HG03066 (cell line): ENCODE data around the gene GVQW3.

Experiments used
- ATAC-seq: cut with Tn5 transposase; IDR thresholded peaks from one replicate; pipeline ENCODE4 v1.9.1; 2021; ENCODE audit warnings: low read depth; ENCODE audit not compliant: unreplicated experiment

The GVQW3 gene

DNA sequence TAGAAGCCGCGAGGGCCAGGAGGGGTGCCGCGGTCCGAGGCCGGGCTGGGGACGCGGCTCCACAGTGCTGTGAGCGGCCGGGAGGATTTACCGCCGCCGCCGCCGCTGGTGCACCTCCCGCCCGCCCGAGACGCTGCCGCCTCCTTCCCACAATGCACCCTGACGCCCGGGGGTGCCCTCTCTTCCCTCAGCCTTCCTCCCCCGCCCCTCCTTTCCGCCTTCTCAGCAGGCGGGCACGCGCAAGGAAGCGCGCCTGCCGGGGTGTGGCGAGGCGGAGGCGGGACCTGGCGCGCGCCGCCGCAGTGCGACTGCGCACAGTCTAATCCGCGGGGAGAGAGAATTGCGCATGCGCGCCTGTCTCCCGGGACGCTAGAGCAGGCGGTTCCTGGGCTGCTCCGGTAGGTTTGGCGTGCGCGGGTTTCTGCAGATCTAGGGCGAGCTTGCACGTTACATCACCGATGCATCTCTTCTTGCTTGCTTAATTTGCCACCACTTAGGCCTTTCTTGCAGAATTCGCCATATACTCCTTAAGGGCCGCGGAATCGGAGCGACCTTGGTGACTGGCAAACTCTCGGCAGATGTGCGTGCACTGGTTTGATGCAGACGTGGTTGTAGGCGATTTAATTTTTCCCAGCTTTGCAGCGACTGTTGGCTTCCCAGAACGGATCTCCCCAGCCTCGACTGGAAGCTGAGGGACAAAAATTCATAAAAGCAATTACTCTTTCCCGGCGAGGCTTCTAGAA is at the start of gene GVQW3, which contains the start of gene THAP12:
Gene GVQW3 (plus strand): TSS at position 347 of the 743 bp plus-strand sequence. CDS start 506 bp downstream, outside the sequence.
Gene THAP12 (minus strand): TSS at position 156 of the 743 bp plus-strand sequence. CDS start 296 bp downstream, outside the sequence.
- ATAC-seq, result peak; percentile 68

DNA sequence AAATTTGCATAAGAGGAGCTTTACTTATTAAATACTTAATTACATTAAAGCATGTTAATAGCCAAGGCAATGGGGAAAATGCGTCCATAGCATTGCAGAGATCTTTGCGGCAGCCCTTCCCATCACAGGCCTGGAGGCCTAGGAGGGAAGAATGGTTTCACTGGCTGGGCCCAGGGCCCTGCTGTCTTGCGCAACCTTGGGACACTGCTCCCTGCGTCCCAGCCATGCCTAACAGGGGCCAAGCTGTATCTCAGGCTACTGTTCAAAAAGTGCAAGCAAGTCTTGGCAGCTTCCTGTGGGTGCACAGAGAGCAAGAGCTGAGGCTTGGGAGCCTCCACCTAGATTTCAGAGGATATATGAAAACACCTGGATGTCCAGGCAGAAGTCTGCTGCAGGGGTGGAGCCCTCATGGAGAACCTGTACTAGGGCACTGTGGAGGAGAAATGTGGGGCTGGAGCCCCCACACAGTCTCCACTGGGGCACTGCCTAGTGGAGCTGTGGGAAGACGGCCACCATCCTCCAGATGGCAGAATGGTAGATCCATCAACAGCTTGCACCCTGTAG is 46.2 kb upstream of the GVQW3 start:
- no peak for ATAC-seq

DNA sequence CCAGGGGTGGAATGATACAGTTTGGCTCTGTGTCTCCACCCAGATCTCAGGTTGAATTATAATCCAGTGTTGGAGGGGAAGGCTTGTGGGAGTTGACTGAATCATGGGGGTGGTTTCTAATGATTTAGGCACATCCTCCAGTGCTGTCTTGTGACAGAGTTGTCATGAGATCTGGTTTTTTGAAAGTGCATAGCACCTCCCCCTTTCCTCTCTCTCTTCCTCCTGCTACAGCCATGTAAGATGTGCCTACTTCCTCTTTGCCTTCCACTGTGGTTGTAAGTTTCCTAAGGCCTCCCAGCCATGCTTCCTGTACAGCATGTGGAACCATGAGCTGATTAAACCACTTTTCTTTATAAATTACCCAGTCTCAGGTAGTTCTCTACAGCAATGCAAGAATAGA is 45.3 kb upstream of the GVQW3 start:
- no peak for ATAC-seq

DNA sequence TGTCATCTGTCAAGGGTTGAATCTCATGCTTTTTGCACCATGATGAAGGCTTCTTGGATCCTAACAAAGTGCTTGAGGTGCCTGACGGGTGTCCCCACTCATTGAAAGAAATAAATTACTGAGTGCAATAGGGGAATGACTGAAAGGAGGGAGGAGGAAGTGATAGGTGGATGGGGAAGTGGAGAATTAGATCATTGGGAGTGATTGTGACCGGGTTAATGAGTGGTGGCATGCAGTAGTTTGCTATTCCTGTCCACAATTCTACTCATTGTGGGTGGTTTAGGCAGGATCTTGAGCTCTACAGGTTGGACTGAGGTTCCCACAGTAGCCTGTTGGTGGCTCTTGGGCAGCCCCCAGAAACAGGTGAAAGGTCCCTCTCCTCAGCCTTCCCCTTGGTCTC is 44.5 kb upstream of the GVQW3 start:
- ATAC-seq, result no peak

DNA sequence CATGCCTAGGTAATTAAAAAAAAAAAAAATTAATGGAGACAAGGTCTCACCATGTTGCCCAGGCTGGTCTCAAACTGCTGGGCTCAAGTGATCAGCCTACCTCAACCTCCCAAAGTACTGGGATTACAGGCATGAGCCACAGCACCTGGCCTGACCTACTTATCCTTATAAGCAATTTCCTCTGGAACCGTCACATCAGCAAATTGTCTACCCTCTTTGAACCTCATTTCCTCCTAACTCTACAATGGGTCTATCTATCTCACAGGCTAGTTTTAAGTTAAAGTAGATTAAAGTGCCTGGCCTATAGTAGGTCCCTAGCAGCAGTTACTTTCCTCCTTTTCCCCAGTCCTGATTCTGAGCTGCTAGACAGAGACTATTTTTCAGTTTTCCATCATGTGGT is 43.7 kb upstream of the GVQW3 start:
- ATAC-seq, result no peak

DNA sequence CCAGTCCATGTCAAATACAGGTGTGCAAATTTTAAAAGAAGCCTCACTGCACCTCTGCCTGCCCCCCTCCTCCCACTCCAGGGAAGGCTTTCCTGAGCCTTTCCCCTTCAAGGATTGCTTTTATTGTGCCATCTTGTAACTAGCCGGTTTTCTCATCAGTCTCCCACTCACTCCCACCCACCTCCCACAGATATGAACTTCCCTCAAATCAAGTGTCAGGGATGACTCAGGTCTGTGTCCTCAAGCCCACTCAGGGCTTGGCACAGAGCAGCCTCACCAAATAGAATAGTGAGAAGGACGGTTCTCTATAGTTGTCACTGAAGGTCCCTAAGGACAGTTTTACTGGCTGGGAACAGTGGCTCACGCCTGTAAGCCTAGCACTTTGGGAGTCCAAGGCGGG is 43.2 kb upstream of the GVQW3 start:
- ATAC-seq, result no peak

DNA sequence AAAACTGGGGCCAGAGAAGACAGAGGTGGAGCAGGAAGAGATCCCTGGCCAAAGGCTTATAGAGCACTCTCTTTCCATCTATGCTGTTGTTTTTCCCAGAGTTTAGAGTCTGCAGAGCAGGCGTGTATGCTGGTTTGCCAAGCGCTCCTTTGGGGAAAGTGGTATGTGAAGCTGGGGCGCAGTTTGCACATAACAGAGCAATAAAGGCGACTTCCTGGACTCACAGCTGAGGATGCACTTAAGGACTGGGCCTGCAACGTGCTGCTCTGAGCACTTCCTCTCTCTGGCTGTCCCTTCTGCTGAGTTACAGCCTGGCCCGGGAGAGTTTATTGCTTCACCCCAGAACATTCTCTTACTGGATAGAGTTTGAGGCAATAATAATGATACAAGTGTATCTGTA is 41.9 kb upstream of the GVQW3 start:
- ATAC-seq, result no peak

DNA sequence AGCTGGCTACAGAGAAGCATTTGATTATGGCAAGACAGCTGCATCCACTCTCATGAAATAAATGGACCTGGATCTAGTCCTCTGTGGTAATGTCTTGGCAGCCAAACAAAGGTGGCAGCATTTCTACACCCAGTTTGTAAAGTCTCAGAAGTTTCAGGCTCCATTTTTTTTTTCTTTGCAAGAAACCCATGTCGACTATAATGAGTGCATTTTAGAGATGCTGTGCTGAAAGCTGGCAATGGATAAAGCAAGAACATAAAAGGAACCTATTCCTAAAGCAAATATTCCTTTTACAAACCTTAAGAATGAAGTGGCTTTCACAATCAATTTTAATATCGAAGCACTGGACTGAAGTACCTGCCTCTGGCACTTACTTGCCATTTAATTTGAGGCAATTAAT is 33.7 kb upstream of the GVQW3 start:
- ATAC-seq, result no peak

DNA sequence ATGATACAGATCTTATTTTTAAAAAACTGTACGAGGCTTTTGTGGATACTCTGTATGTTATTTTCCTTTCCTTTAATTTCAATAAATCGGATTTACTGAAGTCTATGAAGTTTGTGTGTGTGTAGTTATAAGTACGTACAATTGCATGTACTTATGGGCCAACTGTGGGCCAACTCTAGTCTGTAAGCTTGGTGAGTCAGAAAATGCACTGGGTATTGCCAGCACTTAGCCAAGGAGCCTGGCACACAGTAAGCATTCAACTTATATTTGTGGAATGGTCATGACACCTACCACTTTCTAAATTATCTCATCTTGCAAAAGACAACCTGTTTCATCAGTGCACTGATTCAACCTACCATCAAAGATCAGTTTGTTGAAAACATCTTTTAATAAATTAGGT is 32.8 kb upstream of the GVQW3 start:
- ATAC-seq, result no peak

DNA sequence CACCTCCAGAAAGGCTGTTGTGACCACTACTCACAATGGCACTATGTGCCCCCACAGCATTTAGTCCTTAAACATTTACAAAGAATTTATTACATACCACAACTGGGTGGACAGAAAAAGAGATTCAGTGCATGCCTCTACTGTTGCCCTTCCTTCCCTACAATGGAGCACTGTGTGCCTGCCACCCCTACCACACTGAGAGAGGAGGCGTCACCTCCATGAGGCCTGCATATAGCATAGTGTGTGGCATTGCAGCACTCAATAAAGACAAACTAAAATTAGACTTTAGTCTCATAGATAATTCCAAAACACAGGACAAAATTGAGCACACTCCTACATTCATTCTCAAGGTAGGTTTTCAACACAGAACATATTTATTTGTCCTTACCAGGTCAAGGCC is 26.0 kb upstream of the GVQW3 start:
- no peak for ATAC-seq

DNA sequence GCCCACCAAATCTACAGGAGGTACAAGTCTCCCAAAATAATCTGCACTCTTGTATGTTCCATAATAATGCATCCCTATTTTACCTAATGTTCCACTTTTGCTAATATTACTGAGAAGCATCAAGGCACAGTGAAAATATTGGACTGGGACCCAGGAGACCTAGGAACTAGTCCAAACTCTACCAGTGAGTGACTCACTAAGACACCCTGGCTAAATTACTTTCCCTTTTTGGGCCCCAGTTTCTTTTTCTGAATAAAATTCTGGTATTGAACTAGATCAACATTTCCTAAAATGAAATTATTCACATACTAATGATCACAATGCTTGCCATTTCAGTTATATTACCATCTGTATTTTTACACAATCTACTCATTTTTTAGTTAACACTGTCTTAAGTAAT is 19.7 kb upstream of the GVQW3 start:
- no peak for ATAC-seq

DNA sequence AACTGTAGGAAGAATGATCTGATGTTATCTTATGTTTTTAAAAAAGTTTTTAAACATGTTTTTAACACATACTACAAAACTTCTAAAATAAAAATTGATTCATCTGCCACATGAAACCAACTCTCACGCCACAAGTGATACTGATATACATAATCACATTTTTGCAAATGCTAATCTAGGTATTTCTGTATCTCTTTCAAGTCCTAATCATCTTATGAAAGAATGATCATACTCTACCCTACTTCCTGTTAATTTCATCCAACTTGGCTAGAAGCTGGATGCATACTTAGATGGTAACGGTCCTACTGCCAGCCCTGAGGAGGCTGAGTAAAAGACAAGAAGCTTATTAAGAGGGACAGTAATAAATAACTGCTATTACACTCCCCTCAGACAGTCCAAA is 19.3 kb upstream of the GVQW3 start:
- ATAC-seq, result no peak

DNA sequence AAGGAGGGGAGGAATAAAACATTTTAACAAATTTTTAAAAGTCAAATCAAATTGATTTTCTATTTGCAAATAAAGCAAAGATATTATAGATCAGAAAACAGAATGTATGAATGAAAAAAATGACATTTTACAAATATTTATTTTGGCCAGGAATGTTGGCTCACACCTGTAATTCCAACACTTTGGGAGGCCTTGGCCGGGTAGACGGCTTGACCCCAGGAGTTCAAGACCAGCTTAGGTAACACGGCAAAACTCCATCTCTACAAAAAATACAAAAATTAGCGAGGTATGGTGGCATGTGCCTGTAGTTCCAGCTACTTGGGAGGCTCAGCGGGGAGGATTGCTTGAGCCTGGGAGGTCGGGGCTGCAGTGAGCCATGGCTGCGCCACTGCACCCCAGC is 18.4 kb upstream of the GVQW3 start:
- no peak for ATAC-seq

DNA sequence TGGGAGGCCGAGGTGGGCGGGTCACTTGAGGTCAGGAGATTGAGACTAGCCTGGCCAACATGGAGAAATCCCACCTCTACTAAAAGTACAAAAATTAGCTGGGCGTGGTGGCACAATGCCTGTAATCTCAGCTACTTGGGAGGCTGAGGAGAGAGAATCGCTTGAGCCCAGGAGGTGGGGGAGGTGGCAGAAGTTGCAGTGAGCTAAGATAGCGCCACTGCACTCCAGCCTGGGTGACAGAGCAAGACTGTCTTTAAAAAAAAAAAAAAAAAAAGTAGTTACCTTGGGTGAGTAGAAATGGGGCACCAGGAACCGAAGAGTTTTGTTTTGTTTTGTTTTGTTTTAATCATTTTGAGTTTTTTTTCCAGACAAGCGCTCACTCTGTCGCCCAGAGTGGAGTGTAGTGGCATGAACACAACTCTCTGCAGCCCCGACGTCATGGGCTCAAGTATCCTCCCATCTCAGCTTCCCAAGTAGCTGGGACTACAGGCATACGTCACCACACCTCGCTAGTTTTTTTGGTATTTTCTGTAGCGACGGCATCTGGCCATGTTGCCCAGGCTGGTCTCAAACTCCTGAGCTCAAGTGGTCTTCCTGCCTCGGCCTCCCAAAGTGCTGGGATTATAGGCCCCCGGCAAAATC is 16.0 kb upstream of the GVQW3 start:
- ATAC-seq, result no peak

DNA sequence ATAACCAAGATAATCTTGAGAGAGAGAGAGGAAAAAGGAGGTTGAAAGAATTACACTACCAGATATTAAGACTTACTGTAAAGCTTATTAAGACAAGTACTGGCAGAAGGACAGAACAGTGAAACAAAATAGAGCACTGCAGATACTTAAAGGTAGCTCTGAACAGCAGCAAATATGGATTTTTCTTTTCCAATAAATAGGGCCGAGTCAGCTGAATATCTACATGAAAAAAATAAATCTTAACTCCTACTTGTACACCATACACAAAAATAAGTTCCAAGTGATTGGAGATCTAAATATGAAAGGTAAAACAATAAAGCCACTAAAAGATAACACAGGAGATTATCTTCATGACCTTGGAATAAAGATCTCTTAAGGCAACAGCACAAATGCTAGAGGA is 12.6 kb upstream of the GVQW3 start:
- ATAC-seq, result no peak

DNA sequence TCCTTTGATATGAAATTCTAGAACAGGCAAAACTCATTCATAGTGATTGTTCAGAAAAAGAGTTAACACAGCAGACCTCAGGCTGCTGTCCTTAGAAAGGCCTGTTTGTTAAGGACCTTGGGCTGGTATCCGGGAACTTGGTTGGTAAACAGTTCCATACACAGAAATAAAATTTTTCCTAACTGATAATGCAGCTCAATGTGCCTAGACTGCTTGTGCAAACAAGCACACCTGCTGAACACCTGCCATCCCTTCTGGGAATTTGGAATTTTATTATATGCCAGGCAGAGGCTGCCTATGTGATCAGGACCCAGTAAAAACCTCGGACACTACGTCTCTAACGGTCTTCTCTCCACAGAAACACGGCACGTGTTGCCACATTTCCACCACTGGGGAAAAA is 11.7 kb upstream of the GVQW3 start:
- no peak for ATAC-seq

DNA sequence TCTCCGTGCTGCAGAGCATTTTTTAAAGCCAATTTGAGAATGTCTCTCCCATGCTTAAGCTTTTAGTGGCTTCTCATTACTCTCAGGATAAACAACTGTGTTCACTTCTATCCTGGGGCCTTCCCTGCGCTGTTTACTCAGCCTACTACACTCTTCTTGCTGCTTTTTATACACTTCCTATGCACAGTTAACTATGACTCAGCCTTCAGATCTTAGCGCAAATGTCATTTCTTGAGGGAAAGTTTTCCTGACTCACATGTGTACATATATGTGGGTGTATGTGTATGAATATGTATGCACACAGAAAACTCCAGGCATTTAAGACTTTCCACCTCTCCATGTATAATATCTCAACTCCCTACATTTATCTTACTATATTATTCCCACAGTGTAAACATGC is 10.0 kb upstream of the GVQW3 start:
- ATAC-seq, result peak; percentile 63

DNA sequence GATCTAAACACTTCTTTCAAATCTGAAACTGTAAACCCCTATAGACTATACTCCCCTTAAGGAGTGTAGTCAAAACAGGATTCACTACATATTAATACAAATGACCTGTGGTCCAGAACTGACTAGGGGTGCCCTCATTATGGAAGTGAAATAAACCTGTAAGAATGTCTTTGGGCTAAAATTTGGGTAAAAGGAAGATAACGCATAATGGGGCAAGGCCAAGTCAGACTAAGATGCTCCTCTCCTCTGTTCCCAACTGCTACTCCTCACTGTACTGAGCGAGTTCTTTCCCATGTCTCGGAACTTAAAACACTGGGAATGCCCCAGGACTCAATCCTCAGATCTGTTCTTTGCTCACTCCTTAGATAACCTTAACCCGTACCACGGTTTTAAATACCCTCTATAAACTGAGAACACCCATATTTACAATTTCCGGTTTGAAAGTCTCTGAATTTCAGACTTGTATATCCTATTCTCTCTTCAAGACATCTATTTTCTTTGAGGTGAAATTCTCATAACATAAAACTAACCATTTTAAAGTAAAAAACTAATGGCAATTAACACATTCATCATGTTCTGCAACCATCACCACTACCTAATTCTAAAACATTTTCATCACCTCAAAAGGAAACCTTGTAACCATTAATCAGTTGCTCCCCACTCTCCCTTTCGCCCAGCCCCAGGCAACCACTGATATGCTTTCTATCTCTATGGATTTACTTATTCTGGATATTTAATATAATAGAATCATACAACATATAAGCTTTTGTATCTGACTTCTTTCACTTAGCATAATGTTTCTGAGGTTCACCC is 4.2 kb upstream of the GVQW3 start:
- no peak for ATAC-seq

DNA sequence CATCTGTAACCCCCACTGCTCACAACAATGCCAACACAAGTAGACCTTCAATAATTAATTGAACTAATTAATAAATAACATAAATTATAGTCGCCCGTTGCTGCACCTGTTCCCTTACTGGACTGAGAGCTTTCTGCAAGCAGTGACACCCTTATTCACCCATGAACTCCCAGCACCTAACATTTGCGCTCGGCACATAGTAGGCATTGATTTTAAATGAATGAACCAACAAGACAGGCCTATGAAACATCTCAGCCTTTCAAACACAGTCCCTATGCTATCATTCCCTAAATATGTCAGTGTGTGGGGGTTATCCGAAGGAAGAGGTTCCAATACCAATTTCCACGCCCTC is 1.3 kb upstream of the GVQW3 start:
- no peak for ATAC-seq

DNA sequence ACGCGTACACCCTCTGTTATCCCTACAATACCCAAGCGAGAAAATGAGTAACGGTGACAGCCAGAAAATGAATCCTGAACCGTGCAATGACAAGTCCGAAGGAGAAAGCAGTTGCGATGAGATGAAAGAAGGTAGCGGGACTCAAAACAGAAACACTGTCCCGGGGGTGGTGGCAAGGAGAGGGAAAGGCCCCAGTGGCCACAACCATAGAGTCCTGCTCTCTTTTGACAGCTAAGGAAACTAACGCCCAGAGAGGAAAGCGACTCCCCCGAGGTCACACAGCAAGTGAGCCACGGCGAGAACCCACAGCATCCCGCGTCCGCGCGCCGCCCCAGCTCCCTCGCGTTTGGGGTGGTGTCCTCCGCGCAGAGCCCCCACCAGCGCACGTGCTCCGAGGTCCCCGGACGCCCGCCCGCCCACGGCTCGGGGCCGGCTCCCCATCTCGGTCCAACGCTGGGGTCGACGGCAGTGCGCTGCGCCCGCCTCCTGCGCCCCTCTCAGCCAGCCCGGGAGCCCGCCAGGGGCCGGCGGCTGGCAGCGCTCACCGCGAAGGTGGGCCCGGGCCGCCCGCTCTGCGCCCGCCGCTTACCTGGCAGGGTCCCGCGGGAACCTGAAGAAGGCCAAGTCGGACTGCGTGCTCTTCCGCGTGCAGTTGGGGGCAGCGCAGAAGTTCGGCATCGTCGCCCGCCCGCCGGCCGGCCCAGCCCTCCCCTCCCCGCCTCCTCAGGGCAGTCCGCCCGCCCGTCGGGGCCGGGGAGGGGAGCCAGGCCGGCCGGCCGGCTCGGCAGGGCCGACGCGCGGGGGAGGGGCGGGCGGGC is 755 bp upstream of the GVQW3 start:
- peak; percentile 20 for ATAC-seq
